Ovary (tissue), 3 donors: ENCODE results near the gene WNK1.

Source experiments
- CTCF ChIP-seq, 3 donors: fragments of 450-650 bp in 2 of 3; fragments of 200-600 bp in 1 of 3; IDR thresholded peaks; one replicate each; pipeline versions ENCODE4 v1.5.1 to v1.8.0; 2016 to 2022; ENCODE audit warnings: antibody characterized with exemption in 3 of 3, mild to moderate bottlenecking in 1 of 3
- POLR2A ChIP-seq: fragments of 450-650 bp; IDR thresholded peaks from one replicate; pipeline ENCODE4 v1.6.1; 2017; ENCODE audit warnings: antibody characterized with exemption, mild to moderate bottlenecking, moderate library complexity
- donor health status: DM: no; HTN: no; CAD: no.

DNA sequence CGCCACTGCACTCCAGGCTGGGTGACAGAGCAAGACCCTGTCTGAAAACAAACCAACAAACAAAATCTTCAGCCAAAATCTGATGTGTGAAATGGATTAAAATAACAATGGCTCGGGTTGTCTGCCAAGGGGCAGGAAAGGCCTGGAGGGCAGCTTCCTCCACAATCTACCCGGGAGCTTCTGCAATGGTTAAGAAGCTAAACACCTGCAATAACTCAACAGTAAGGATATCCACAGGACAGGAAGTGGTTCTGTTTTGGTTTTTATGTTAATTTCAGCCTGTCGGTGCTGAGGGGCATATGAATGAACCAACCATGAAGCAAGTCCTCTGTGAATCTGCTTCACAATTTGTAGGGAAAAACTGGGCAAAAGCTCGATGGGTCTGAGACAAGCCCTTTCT, 162.7 kb downstream of the WNK1 start:
- TF ChIP-seq CTCF (IDR thresholded peaks at IDR 0.05) (no peak), POLR2A (no peak)
